Right kidney (tissue), 1 donor: ENCODE measurements around the gene HOXC12.

Source experiments
- DNase-seq: peaks from one replicate; pipeline ENCODE4 v3.0.0-alpha.2; 2016

HOXC12 gene

GRCh38 chr12:53983950-53984572 lies 29.4 kb downstream of the HOXC12 start:
- no peak for DNase-seq

GRCh38 chr12:53984901-53985691 lies 30.4 kb downstream of the HOXC12 start, which contains the start of gene HOXC10:
Gene HOXC10, plus strand, starts transcription at chr12:53985146. Its CDS starts 114 bp downstream, at chr12:53985260.
- peak; percentile 87 for DNase-seq

- peak; percentile 85 for DNase-seq
Measured at GRCh38 chr12:53985692-53985993, 30.9 kb downstream of the HOXC12 start.

GRCh38 chr12:53985994-53986685 lies 31.4 kb downstream of the HOXC12 start:
- DNase-seq = peak; percentile 88

GRCh38 chr12:53986686-53987483 lies 32.2 kb downstream of the HOXC12 start:
- no peak for DNase-seq

GRCh38 chr12:53987787-53988230 lies 33.1 kb downstream of the HOXC12 start:
- DNase-seq = no peak

- DNase-seq = no peak
Measured at GRCh38 chr12:53988541-53989226, 34.0 kb downstream of the HOXC12 start.

GRCh38 chr12:53989227-53990113 lies 34.8 kb downstream of the HOXC12 start:
- DNase-seq = no peak

- DNase-seq = peak; percentile 81
Measured at GRCh38 chr12:53990311-53991076, 35.8 kb downstream of the HOXC12 start.

GRCh38 chr12:53991077-53991460 lies 36.4 kb downstream of the HOXC12 start:
- no peak for DNase-seq

GRCh38 chr12:53992377-53992889 lies 37.7 kb downstream of the HOXC12 start:
- no peak for DNase-seq

GRCh38 chr12:53993162-53994008 lies 38.7 kb downstream of the HOXC12 start:
- no peak for DNase-seq

- no peak for DNase-seq
Measured at GRCh38 chr12:53994009-53994263, 39.2 kb downstream of the HOXC12 start.

- peak; percentile 93 for DNase-seq
Measured at GRCh38 chr12:53994264-53995001, 39.7 kb downstream of the HOXC12 start.

GRCh38 chr12:53995002-53995377 lies 40.3 kb downstream of the HOXC12 start:
- no peak for DNase-seq

GRCh38 chr12:53995378-53996239 lies 40.9 kb downstream of the HOXC12 start:
- peak; percentile 86 for DNase-seq
